ENCODE data around the gene MYMX.
A peak's percentile ranks its signal among the peaks of the same experiment; 100 is the strongest.

MYMX gene

GRCh38 chr6:44253307-44254101 is 36.8 kb downstream of the MYMX start:
- peak; percentile 75 for DNase-seq

- DNase-seq: peak; percentile 46
These were observed 37.7 kb downstream of the MYMX start for GRCh38 chr6:44254191-44255104.

GRCh38 chr6:44255105-44255808 is 38.5 kb downstream of the MYMX start:
- no peak for DNase-seq

DNA sequence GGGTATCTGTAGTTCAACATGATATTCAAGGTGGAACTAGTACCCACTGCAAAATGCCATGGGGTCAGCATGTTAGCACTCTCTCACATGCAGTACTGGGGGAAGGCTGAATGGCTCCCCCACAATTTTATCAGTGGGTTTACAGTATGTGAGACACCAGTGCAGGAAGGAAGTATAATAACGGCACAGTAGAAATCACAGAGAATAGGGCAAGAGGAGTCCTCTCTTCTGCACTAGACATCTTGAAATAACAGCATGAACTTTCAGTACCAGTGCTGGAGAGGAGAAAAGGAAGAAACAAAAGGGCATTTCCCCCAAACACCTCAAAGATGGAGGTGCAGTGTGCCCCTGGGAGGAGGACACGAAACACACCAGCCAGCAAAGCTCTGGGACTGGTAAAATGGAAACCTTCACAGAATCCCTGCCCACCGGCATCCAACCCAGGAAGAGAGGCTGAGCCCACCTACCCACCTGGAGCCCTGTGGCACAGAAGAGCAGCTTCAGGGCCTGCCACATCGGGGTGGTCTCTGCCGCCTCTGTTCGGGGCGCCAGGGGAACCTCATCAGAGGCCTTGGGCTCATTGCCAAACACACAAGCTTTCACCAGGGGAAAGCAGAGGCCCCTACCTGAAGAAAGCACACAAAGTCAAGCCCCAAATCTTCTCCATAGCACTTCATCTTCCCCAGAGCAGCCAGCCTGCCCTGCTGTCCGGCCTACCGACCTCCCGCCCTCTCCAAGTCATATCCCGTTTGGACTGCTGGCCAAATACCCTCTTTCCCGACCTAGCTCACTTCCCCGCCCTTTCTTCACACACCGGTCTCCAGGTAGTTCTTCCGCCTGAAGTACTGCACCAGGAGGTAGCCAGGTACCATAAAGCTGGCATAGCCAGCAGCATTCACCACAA is 39.4 kb downstream of the MYMX start:
- DNase-seq: peak; percentile 44

- no peak for DNase-seq
These were observed 40.0 kb downstream of the MYMX start for GRCh38 chr6:44256775-44257024.

- peak; percentile 80 for DNase-seq
These were observed 40.5 kb downstream of the MYMX start, which contains the start of gene SLC35B2 for GRCh38 chr6:44257025-44257752. Gene SLC35B2 (minus strand): TSS chr6:44257528. CDS start chr6:44257410, 118 bp downstream.

- no peak for DNase-seq
These were observed 41.1 kb downstream of the MYMX start for GRCh38 chr6:44257753-44258324.

- no peak for DNase-seq
These were observed 41.7 kb downstream of the MYMX start for GRCh38 chr6:44258325-44258863.

GRCh38 chr6:44258921-44259320 is 42.2 kb downstream of the MYMX start:
- DNase-seq: no peak

DNA sequence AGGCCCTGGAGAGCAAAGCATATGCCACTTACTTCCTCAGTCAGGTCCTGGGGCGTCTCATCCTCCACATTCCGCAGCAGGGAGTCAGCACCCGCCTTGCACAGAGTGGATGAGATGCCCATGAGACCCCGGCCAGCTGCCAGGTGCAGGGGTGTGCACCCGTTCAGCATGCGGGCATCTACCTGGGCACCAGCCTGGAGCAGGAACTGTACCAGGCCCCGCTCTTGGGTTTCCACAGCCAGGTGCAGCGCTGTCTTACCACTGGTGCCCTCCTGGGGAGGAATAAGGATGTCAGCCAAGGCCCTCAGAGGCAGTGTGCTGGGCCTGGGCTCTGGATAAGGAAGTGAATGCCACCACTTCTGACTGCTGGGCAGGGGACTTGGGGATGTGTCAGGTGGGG is 43.3 kb downstream of the MYMX start:
- no peak for DNase-seq

DNA sequence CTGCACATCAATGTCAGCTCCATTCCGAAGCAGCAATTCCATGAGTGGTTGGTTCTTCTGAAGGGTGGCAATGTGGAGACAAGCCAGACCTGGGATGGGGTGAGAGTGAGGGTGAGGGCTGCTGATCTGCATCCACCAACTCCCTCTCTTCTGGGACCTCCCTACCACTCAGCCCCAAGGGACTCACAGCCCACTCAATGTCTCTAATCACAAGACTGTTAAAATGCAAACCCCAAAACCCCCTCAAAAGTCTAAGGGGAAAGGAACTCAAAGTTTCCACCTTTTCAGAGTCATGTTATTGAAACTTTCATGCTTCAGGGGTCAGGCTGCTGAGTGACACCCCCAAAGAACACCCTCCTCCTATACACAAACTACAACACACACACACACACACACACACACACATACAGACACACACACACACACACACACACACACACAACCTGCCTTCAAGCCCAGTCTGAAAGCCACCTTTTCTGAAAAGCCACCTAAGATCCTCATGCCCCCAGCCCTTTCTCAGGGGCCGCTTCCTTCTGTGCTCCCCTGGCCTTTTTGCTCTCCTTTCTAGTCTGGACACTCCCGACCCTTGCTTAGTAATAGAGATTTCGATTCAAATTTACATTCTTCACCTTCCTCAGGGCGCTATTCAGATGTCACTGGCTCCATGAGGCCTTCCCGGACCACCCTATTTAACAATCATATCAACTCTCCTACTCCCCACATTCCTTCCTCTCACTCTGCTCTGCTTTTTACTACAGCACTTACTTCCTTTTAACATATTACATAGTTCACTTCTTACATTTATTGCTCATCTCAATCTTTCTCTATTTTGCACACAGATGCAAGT is 43.9 kb downstream of the MYMX start:
- no peak for DNase-seq

DNA sequence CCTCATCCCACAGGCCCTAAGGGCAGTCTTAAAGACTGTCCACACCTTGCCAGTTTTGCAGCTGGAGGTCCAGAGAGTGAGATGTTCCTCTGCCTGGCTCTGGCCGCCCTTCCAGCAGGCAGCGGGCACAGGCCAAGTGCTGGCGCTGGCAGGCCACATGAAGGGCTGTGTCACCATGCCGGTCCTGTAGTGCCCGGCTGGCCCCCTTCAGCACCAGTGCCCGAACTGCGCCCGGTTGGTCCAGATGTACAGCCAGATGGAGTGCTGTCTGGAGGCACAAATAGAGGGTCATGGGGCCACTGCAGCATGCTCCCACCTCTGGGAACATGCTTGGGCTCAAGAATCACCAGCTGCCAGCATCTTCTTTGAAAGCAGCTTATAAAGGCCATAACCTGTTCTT is 44.9 kb downstream of the MYMX start:
- no peak for DNase-seq

DNA sequence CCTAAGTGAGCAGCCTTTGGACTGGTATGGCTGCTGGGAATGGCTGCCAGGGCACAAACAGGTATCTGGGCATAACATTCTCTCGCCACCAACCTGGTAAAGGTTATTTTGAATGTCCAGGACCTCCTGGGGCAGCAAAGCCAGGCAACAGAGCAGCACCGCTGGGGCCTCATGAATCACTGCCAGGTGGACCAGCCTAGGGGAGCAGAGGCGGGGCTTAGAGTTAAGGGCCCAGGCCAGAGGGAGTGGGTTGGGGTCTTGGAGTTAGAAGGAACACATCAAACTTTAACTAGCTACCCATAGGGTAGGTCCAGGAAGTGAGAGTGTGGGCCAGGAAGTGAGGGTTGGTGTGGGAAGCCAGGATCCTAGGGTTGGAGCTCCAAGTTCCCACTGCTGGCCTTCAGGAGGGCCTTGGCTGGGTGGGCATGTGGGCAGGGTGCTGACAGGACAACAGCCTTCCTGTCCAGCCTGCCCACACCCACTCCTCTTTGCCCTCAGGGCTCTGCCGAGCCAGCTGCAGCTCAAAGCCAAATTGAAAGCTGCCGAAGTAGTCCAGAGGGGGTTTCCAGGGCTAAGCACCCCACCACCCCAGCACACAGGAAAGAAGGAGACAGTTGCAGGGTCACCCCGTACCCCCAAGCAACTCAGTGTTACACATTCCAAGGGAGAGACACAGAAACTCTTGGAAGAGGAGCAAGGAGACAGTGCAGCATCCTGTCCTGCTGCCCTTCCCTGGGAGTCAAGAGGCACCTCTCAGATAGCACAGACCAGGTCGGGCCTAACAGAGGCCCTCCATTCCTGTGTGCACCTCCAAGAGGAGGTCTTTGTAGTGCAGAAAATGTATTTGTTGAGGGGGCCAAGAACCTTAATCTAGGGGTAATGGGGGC is 46.0 kb downstream of the MYMX start:
- peak; percentile 45 for DNase-seq

GRCh38 chr6:44263354-44264100 is 46.8 kb downstream of the MYMX start:
- DNase-seq: peak; percentile 76

- DNase-seq: peak; percentile 63
These were observed 47.7 kb downstream of the MYMX start for GRCh38 chr6:44264154-44265006.

GRCh38 chr6:44265007-44265721 is 48.4 kb downstream of the MYMX start, which contains the start of gene NFKBIE:
Gene NFKBIE (minus strand): TSS chr6:44265551. CDS start chr6:44265346, 205 bp downstream.
- DNase-seq: peak; percentile 96

All from CD4-positive, alpha-beta T cell treated with Interleukin-21 for 1 hour (primary cell).